C4-2B (cell line): Measurements from ENCODE around the gene FRAS1.

ENCODE experiments used
- ZFX ChIP-seq: fragments of 450-650 bp; IDR thresholded peaks from 2 replicates; pipeline ENCODE4 v1.6.1; 2017
- TF ChIP-seq, protein P1 (sequence below): fragments of 450-650 bp; conservative IDR thresholded peaks from 2 replicates; pipeline ENCODE4 v1.5.1; 2017; ENCODE audit warnings: mild to moderate bottlenecking

GRCh38 chr4:78312989-78313753 lies 256.0 kb downstream of the FRAS1 start:
- TF ChIP-seq, protein P1, sequence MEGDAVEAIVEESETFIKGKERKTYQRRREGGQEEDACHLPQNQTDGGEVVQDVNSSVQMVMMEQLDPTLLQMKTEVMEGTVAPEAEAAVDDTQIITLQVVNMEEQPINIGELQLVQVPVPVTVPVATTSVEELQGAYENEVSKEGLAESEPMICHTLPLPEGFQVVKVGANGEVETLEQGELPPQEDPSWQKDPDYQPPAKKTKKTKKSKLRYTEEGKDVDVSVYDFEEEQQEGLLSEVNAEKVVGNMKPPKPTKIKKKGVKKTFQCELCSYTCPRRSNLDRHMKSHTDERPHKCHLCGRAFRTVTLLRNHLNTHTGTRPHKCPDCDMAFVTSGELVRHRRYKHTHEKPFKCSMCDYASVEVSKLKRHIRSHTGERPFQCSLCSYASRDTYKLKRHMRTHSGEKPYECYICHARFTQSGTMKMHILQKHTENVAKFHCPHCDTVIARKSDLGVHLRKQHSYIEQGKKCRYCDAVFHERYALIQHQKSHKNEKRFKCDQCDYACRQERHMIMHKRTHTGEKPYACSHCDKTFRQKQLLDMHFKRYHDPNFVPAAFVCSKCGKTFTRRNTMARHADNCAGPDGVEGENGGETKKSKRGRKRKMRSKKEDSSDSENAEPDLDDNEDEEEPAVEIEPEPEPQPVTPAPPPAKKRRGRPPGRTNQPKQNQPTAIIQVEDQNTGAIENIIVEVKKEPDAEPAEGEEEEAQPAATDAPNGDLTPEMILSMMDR, result no peak
- TF ChIP-seq ZFX, result no peak
